Gastrocnemius medialis (tissue), 4 donors: Measurements from ENCODE around the gene ARHGAP8.

ENCODE experiments used
- POLR2A ChIP-seq, 2 donors: fragments of 450-650 bp; IDR thresholded peaks; one replicate each; pipeline ENCODE4 v1.6.1; 2017; ENCODE audit warnings: antibody characterized with exemption in 2 of 2, mild to moderate bottlenecking in 2 of 2, moderate library complexity in 2 of 2
- TF ChIP-seq, protein P1 (sequence below), 5 experiments: fragments of 450-650 bp in 3 of 5; fragments of 200-600 bp in 2 of 5; sonication (generic) in 2 of 5; IDR thresholded peaks in 4 of 5; conservative IDR thresholded peaks in 1 of 5; 1 replicate in 4 of 5; 2 replicates in 1 of 5; pipeline ENCODE4 v1.5.1; 2016 to 2019; ENCODE audit warnings: antibody characterized with exemption in 5 of 5, mild to moderate bottlenecking in 3 of 5, moderate library complexity in 3 of 5

DNA sequence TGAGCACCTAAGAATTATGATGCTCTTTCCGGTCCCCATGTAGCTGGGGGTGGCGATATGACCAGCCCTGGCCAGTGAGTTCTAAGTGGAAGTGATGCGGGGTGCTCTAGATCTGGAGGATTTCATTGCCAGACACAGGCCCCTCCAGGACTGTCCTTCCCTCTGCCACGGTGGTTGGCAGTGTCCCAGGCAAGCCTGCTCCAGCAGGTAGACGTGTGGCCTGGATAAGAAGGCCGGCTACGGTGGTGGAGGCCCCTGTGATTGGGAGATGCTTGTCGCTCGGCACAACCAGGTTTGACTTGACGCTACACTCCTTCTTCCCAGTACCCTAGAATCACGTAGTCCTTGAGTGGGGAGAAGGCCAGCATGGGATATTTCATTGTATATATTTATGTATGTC, 9.1 kb upstream of the ARHGAP8 start:
- TF ChIP-seq POLR2A (IDR thresholded peaks at IDR 0.05) = no peak
- TF ChIP-seq, protein P1, sequence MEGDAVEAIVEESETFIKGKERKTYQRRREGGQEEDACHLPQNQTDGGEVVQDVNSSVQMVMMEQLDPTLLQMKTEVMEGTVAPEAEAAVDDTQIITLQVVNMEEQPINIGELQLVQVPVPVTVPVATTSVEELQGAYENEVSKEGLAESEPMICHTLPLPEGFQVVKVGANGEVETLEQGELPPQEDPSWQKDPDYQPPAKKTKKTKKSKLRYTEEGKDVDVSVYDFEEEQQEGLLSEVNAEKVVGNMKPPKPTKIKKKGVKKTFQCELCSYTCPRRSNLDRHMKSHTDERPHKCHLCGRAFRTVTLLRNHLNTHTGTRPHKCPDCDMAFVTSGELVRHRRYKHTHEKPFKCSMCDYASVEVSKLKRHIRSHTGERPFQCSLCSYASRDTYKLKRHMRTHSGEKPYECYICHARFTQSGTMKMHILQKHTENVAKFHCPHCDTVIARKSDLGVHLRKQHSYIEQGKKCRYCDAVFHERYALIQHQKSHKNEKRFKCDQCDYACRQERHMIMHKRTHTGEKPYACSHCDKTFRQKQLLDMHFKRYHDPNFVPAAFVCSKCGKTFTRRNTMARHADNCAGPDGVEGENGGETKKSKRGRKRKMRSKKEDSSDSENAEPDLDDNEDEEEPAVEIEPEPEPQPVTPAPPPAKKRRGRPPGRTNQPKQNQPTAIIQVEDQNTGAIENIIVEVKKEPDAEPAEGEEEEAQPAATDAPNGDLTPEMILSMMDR (IDR thresholded peaks at IDR 0.05 in 4 of 5, conservative IDR thresholded peaks at IDR 0.05 in 1 of 5) = no peak
